HG02970 (cell line): ENCODE measurements around the gene MYF5.

Experiments used
- ATAC-seq: cut with Tn5 transposase; IDR thresholded peaks from one replicate; pipeline ENCODE4 v1.9.1; 2021; ENCODE audit warnings: mild to moderate bottlenecking, moderate library complexity, moderate number of reproducible peaks; ENCODE audit not compliant: unreplicated experiment, low FRiP score

MYF5 gene

DNA sequence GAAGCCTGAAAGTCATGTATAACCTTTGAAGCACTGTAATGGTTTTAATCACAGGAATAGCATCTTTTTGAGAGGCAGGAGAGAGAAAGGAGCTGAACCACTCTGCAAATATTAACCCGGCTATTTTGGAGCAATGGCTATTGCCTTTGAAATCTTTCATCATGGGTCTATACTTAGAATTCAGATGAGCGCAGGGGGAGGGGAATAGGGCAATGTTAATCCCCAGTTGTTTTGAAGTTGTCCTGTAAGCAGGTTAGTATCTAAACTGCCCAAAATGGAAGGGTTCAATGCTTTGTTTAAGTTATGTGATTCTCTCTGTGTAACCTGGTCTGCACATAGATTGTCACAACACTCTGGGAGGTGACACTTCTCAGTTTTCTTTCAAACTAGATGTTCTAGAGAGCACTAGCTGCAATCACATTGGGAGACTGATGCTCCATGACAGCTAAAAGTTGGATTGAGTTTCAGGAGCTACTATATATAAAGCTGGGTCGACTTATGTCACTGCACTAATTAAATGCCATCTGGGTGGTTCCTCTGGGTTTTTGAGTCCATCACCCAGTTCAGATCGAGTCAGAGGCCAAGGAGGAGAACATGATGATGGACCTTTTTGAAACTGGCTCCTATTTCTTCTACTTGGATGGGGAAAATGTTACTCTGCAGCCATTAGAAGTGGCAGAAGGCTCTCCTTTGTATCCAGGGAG is 9.4 kb upstream of the MYF5 start, which contains the start of gene MYF6:
TSS of gene MYF6 (plus strand) at position 509 of the 704 bp plus-strand sequence. CDS start at position 595, 86 bp downstream.
- no peak for ATAC-seq

DNA sequence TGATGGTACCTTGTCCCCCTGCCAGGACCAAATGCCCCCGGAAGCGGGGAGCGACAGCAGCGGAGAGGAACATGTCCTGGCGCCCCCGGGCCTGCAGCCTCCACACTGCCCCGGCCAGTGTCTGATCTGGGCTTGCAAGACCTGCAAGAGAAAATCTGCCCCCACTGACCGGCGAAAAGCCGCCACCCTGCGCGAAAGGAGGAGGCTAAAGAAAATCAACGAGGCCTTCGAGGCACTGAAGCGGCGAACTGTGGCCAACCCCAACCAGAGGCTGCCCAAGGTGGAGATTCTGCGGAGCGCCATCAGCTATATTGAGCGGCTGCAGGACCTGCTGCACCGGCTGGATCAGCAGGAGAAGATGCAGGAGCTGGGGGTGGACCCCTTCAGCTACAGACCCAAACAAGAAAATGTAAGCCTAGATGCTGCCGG is 8.9 kb upstream of the MYF5 start:
- no peak for ATAC-seq

DNA sequence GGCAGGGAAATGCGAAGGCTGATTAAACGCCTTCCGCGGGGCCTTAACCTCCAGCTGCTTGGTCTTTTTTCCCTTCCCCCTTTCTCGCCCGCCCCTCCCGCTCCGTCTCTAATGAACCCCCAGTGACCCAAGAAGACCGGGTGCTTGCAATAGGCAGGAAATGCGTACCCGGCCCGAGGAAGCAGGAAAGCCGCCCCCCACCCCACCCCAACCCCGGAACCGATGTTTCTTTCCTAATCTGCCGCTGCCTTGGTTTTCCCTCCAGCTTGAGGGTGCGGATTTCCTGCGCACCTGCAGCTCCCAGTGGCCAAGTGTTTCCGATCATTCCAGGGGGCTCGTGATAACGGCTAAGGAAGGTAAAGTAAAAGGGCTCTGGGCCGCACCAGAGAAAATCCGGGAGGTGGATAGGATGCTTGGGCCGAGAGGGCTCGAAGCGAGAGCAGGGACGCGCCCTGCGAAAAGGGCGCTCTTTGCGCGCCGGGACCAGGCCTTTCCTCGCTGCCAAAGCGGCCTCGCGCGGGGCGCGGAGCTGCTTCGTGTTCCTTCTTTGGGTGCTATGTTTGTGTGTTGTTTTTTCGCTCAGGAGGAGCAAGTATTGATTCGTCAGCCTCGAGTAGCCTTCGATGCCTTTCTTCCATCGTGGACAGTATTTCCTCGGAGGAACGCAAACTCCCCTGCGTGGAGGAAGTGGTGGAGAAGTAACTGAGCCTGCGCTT is 8.3 kb upstream of the MYF5 start:
- ATAC-seq: no peak

DNA sequence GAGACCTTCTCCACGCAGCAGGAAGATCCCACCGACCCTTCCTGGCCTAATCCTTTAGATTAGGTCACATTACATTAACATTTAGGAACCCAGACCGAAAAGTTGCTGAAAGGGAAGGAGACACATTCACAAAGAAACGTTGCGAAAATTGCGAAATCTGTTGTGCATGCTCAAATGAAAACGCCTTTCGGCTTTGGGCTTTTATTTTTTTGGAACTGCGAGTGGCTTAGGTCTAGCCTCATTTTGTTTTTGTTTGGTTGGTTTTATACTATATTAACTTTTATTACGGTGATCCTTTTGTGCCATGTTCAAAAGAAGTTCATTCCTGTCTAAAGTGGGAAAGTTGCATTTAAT is 7.8 kb upstream of the MYF5 start:
- no peak for ATAC-seq

DNA sequence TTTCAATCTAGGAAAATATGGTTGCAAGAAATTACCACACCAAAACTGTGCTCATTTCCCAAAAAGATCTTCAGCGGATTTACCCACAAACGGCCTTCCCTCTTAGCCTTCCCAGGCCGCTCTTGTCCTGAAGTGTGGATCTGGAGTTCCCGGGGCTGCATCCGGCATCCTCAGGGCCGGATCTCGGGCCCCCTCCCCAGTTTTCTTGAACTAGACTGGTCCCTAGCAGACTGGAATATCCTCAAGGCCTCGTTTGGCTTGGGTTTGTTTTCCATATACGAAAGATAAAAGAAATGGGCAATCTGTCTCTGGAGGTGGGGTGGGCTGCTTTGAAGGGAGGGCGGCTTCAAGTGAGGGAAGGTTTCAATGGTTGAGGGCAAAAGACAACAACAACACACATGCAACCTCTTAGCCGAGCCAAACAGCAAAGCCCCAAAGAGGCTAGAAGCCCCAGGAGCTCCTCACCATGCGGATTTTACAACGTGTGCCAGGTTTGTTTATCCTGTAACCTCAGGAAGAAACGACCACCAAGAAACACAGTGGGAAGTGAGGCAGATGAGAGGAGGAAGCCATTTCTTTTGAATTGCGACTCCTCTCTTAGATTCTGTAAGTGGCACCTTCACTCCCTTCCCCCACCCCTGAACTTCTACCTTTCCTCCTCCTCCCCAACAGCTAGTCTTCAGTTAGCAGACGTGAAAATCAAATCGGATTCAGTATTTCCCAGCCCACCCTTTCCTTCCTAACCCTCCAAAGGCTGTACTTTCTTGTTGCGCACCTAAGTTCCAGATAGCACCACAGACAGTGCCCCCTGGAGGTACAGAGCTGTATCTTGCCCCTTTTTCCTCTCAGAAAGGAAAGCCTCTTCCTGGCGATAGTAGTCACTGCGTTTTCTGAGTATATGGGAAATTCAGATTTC is 6.6 kb upstream of the MYF5 start:
- ATAC-seq: no peak

DNA sequence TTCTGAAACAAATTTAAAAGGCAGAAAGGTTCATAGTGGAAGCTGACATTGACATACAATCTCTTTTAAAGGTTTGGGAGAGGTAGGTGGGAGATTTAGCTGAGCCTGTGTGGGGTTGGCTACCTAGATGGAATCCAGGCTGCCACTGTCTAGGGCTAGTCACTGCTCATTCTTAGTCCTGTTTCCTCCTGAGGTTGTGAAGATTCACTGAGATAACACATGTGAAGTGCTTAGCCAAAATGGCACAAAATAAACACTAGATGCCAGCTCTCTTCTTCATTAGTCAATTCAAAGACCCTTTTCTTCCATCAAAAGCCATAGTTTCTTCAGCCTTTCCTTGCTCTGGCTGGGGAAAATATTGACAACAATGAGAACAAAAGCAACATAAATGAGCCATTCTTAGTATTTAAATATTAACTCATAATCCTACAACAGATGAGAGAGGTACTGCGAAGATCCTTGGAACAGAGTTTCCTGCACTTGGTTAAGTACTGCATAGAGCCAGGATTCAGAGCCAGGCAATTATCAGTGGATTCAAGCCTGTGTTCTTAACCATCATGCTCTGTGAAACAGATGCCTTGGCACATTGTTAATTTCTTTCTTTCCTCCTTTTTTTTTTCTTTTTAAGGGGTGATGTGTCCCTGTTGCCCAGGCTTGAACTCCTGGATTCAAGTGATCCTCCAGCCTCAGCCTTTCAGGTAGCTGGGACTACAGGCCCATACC is 5.8 kb upstream of the MYF5 start:
- ATAC-seq: no peak

DNA sequence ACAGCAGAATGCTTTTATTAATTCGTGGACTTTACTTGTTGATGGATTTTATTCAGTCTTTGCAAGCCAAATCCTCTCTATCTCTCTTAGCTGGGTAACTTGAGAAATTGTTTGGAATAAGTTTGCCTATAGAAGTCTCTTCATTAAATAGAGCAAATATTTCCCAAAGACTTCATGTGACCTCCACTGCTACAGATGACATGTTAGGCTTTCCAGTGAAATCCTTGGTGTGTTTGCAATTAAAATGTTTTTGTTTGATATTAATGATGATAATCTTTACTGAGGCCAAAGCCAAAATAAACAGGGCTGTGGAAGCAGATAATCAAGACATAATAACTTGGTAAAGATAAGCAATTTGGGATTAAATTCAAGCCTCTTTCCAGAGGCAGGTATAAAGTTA is 4.8 kb upstream of the MYF5 start:
- ATAC-seq: no peak

DNA sequence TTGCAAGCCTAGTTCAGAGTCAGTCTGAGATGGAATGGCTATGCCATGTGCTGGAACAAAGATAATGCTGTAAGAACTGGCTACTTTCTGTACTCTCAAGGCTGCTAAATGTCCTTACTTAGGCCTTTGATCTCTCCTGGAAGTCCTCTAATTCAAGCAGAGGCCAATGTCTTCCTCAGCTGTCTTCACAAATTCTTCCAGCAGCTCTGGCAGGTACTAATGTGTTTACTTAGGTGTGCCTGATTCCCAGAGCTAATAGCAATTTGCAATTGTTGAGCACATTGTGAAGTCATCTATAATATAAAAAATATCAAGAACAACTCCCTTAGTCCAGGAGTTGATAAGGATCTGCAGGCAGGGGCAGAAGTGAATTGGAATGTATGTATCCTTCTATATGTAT is 3.8 kb upstream of the MYF5 start:
- no peak for ATAC-seq

DNA sequence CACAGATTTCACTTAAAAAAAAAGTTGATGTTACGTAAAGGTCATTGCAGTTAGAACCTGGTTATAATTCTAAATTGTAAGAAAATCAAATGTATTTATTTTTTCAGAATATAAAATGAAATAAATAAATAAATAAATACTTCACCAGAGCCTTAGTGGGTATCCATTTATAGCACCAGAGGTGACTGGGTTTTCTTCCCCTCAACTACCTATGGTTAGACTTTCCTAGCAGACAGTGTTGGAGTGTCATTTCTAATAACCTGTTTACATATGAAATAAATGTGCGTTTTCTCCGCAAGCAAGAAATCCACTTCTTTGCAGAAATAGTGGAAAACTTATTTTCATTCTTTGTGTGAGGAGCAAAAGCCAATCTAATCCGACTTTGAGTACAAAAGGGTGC is 3.3 kb upstream of the MYF5 start:
- ATAC-seq: no peak

DNA sequence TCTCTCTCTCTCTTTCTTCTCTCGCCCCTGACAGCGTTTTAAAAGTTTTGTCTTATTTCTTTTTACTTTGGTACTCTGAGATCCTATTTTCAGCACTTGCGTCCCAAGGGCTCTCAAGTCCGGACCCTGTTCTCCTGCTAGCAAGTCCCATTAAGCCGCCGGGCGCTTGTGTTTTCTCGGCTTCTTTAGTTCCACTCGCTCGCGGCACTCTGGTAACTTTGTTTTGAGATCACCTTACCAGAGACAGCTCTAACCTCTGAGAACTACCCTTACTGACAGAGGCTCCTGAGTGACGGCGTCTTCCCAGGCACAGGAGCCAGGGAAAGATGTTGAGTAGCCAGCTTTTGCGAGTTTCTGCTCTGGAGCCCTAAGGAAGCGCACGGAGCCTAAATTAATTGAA is 2.7 kb upstream of the MYF5 start:
- no peak for ATAC-seq

DNA sequence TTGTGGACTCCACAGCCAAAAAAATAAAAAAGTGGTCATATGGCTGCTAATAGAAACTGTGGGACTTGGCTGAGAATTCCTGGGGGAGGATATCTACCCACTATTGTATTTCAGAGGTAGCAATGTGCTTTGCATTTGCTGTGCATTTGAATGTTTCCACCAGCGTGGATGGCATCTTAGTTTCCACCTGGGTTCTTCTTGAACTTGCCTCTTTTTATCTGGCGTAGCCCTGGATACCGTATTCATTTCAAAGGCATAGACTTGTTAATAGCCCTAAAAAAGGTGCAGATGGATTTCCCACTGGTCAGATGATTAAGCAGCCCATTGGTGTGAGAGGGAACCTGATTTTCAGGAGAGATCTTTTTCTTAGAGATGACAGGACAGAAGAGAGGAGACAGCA is 1.9 kb upstream of the MYF5 start:
- ATAC-seq: no peak

DNA sequence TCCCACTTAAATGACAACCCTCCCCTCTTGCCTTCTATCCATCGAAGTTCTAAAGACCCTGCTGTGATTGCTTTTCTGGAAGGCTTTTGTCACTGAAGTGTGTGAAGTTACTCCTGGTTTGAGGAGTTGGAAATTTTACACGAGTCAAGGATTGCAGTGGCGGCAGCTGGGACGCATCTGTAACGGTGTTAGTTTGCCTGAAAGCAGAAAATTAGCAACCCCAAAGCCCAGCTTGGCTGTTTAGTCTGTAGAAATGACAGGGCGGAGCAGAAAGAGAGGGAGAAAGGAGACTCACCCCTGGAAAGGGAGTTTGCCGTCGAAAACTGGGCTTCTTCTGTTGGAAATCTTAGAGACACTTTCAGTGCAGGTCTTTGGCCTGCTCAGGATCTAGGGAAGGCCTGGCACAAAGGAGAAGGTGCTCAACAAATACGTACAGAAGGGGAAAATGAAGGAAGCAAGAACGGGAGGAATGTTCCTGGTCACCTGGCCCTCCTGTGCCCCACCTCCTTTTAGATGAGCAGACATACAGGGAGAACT is 931 bp upstream of the MYF5 start:
- ATAC-seq: no peak

DNA sequence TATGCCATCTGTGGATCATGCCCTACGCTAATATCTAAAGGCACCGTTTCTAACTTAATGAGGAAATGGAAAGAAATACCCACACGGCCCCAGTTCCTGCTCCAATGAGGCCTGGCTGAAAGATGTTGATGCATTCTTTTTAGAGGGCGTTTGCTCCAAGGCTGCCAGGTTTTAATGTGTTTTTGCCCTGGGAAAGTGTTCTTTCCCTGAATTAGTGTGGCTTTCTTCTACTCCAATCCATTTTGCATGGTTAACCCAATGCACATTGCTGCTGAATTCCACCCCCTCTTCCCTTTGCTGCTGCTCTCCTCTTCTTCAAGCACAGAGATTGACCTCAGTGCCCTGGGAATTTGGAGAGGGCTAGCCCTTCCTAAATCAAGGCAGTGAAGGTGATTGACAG is 1.1 kb downstream of the MYF5 start:
- no peak for ATAC-seq

DNA sequence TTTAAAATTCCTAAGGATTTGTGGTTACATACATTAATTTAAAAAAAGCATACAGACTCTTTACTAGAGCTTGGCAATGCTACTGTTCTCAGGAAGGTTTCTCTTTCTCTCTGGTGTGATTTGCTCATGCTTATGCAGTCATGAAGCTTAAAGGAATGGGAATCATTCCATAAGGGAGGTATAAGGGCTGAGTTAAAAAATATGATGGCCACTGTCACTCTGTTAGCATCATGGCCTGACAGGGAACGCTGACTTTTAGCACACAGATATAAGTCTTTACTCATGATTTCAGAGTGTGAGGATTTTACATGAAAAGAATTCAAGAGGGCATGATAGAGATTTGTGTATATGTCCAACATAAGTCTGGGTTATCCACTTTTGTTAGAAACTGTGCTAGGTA is 3.8 kb downstream of the MYF5 start:
- no peak for ATAC-seq

DNA sequence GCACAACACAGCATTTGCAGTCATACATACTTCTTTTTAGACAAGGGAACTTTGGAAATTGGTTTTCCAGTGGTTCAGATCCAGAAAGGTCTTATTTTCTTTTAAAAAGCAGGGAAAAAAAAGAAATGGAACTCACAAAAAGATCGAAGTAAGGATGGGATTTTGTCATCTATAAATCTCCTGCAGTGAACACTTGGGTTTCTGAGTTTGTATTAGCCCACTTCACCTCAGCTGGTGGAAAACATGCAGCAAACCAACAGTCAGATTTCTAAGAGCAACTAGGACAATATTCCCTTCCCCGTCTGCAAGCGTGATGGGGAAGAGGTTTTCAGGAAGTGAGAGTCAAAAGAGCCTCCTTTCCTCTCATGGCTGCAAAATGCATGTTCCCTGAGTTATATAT is 4.6 kb downstream of the MYF5 start:
- ATAC-seq: no peak

DNA sequence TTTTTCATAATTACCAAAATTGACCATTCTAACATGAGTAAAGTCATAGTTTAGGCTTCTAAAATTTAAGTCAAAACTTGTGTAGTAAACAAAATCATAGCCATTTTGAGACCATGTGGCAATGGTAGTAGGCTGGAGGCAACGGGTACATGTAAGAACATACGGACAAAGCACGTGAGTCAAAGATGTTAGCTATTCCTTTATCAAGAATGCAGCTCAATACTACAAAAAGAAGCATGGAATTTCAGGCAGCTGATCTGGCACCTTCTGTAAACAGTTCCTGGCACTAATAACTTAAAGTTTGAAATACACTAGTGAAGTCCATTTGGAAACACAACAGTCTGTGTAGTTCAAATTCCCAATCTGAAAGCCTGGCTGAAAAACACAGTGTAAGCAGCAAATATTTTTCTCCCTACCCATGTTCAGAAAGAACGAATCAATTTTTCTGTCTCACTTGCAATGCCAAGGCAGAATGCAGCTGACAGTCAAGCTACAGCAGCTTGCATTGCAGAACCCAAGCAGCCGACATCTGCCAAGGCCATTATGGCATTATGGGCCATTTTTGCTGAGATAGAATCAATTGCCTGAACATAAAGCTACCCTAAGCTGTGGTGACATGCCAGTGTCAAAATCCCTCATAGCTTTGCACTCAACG is 29.3 kb downstream of the MYF5 start:
- no peak for ATAC-seq

DNA sequence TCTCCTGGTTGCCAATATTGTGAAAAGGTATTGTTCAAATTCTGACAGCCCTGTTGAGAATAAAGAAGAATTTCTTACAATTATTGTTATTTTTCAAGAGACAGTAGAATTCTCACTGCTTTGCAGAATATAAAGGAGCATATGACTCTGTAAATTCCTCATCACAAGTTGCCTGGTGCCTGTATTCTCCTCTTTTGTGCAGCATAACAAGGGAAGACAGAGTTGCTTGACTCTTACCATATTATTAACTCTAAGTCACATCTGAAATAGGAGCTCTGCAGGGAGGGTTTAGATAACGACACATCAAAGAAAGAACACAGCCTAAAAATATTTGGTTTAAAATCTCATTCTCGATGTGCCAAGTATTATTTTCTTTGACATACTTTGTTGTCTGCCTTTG is 31.1 kb downstream of the MYF5 start:
- ATAC-seq: no peak

DNA sequence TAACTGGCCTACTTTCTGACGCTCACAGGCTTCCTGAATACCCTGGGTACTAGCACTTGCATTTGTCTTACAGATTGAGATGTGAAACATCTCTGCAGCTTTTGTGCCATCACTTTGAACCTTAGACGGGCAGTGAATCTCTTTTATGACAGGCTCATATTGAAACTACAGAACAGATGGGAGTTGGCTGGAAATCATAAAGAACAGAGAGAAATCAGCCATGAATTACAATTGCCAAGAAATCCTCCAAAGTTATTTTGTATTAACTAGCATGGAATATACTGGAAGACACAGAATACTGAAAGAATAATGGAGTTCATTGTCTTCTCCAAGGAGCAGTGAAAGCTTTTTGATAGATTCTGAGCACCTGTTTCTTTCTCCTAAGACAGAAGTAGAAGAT is 32.7 kb downstream of the MYF5 start:
- no peak for ATAC-seq

DNA sequence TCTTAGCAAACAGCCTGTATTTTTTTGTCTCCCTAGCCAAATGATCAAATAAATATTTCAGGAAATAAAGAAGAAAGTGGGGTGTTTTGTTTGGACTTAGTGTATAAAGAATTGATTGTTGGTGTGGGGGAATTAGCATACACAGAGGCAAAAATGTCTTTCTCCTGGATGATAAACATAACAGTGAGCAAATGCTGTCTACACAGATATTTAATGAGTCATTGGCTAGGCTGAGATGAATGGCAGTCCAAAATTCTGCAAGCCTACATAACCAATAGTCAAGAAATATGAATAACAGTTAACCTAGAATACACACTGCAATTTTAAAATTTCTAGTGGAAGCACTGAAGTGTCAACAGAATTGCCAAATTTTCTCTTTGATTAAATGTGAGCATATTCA is 35.8 kb downstream of the MYF5 start:
- ATAC-seq: no peak

DNA sequence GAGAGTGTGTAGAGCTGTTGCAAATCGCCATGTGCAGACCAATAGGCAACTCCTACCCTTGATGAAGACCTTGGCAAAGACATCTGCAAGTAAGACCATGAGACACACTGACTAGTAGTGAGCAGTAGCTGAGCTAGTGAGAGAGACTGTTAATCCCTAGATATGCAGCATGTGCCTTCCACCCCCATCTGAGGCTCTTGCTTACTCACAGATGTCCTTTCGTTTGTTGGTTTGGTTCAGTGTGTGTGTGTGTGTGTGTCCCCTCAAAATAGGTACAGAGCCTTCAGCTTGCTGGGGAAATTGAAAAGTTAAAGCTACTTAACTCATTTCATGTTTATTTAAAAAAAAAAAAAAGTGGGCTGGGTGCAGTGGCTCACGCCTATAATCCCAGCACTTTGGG is 37.6 kb downstream of the MYF5 start:
- ATAC-seq: no peak
